Neural crest cell (in vitro differentiated cells): ENCODE measurements around the gene NPC2. TPM values are rescaled to one million over a fixed set of nuclear protein-coding genes. Genes with fewer than 3 reads are reported as not detected.

Experiments
- DNase-seq: peaks from one replicate; pipeline ENCODE4 v3.0.0; 2021; ENCODE audit warnings: low read depth, mixed read lengths, low spot score
- H3K27ac Mint-ChIP-seq: one replicate; pipeline ENCODE4 v1.8.0; 2021; ENCODE audit warnings: mild to moderate bottlenecking, mixed read lengths; ENCODE audit not compliant: unreplicated experiment
- H3K27me3 Mint-ChIP-seq: 2 replicates; pipeline ENCODE4 v1.8.0; 2021; ENCODE audit warnings: low read depth, mild to moderate bottlenecking, mixed read lengths
- H3K36me3 Mint-ChIP-seq: 2 replicates; pipeline ENCODE4 v1.8.0; 2021; ENCODE audit warnings: low read depth, mild to moderate bottlenecking, mixed read lengths
- H3K4me1 Mint-ChIP-seq: 2 replicates; pipeline ENCODE4 v1.8.0; 2021; ENCODE audit warnings: mixed read lengths
- H3K4me3 Mint-ChIP-seq: one replicate; pipeline ENCODE4 v1.8.0; 2021; ENCODE audit warnings: mild to moderate bottlenecking, mixed read lengths
- H3K9me3 Mint-ChIP-seq: 2 replicates; pipeline ENCODE4 v1.8.0; 2021; ENCODE audit warnings: mixed read lengths
- CTCF ChIP-seq: fragments of 200-600 bp; sonication (generic); conservative IDR thresholded peaks from 2 replicates; pipeline ENCODE4 v1.5.0; 2021; ENCODE audit warnings: antibody characterized with exemption, mild to moderate bottlenecking
- total RNA-seq: library from RNA; stranded (reverse); gene quantifications from 2 replicates; pipeline ENCODE4 v1.2.1, GENCODE V29; 2021

Gene NPC2
- total RNA-seq, 1 donor from 2014 or later = 108 TPM

- Mint-ChIP-seq H3K9me3 (no peaks in the 10 kb centered on the region), H3K4me3 (no peak overlapping the region), H3K27ac (no peak overlapping the region), H3K4me1 (peaks cover 47% of the 10 kb centered on the region), H3K27me3 (no peaks in the 10 kb centered on the region), H3K36me3 (no peaks in the 10 kb centered on the region)
- DNase-seq = no peak
- TF ChIP-seq CTCF = no peak
These were observed 14.7 kb upstream of the NPC2 start for GRCh38 chr14:74507840-74508239.

GRCh38 chr14:74507085-74507484 is 14.0 kb upstream of the NPC2 start:
- H3K4me3 Mint-ChIP-seq = no peak overlapping the region
- TF ChIP-seq CTCF = no peak
- no peaks in the 10 kb centered on the region for H3K9me3 Mint-ChIP-seq
- no peaks in the 10 kb centered on the region for H3K27me3 Mint-ChIP-seq
- H3K4me1 Mint-ChIP-seq = peaks cover 50% of the 10 kb centered on the region
- DNase-seq = no peak
- no peaks in the 10 kb centered on the region for H3K36me3 Mint-ChIP-seq
- no peak overlapping the region for H3K27ac Mint-ChIP-seq

- Mint-ChIP-seq H3K9me3 (no peaks in the 10 kb centered on the region), H3K4me1 (peaks cover 53% of the 10 kb centered on the region), H3K27ac (peak overlapping the region; percentile 57), H3K36me3 (no peaks in the 10 kb centered on the region), H3K27me3 (no peaks in the 10 kb centered on the region), H3K4me3 (no peak overlapping the region)
- TF ChIP-seq CTCF = no peak
- no peak for DNase-seq
These were observed 13.3 kb upstream of the NPC2 start for GRCh38 chr14:74506411-74506851.

- peak overlapping the region; percentile 57 for H3K27ac Mint-ChIP-seq
- TF ChIP-seq CTCF = no peak
- no peaks in the 10 kb centered on the region for H3K9me3 Mint-ChIP-seq
- H3K4me1 Mint-ChIP-seq = peaks cover 53% of the 10 kb centered on the region
- no peak for DNase-seq
- no peaks in the 10 kb centered on the region for H3K27me3 Mint-ChIP-seq
- H3K4me3 Mint-ChIP-seq = no peak overlapping the region
- H3K36me3 Mint-ChIP-seq = no peaks in the 10 kb centered on the region
These were observed 12.7 kb upstream of the NPC2 start for GRCh38 chr14:74505831-74506230.

GRCh38 chr14:74504874-74505720 is 12.0 kb upstream of the NPC2 start:
- H3K36me3 Mint-ChIP-seq = no peaks in the 10 kb centered on the region
- H3K27ac Mint-ChIP-seq = no peak overlapping the region
- H3K27me3 Mint-ChIP-seq = no peaks in the 10 kb centered on the region
- H3K4me3 Mint-ChIP-seq = no peak overlapping the region
- no peak for TF ChIP-seq CTCF
- DNase-seq = no peak
- H3K4me1 Mint-ChIP-seq = peaks cover 49% of the 10 kb centered on the region
- no peaks in the 10 kb centered on the region for H3K9me3 Mint-ChIP-seq
